Suprapubic skin (tissue), 4 donors: ENCODE data around the gene CSAD.

Experiments
- POLR2A ChIP-seq, 2 donors: fragments of 450-650 bp; IDR thresholded peaks; one replicate each; pipeline ENCODE4 v1.6.1; 2017; ENCODE audit warnings: antibody characterized with exemption in 2 of 2, mild to moderate bottlenecking in 2 of 2, moderate library complexity in 2 of 2
- POLR2AphosphoS5 ChIP-seq, 3 donors: sonication (generic); formaldehyde crosslinking; IDR thresholded peaks; one replicate each; pipeline ENCODE4 v1.6.1; 2017; ENCODE audit warnings: antibody characterized with exemption in 3 of 3

GRCh38 chr12:53151039-53151438 is 29.7 kb downstream of the CSAD start:
- TF ChIP-seq POLR2A (IDR thresholded peaks at IDR 0.05) (no peak), POLR2AphosphoS5 (IDR thresholded peaks at IDR 0.05) (no peak)
